Dermis microvascular lymphatic vessel endothelial cell (primary cell): ENCODE results near the gene ACSL6. TPM values are rescaled to one million over a fixed set of nuclear protein-coding genes. Genes with fewer than 3 reads are reported as not detected.

ENCODE experiments used
- DNase-seq, 2 donors: peaks; one replicate each; pipeline versions ENCODE4 v3.0.0 to v3.0.0-alpha.2; 2010; ENCODE audit warnings: low read depth in 2 of 2
- total RNA-seq: library from RNA; depleted of rRNA; stranded (reverse); fragments of >200 nt; gene quantifications from 2 replicates; pipeline ENCODE4 v1.2.1, GENCODE V29; 2014

ACSL6 gene
- total RNA-seq, 1 donor from 2014 or later, result 0.77 TPM

DNA sequence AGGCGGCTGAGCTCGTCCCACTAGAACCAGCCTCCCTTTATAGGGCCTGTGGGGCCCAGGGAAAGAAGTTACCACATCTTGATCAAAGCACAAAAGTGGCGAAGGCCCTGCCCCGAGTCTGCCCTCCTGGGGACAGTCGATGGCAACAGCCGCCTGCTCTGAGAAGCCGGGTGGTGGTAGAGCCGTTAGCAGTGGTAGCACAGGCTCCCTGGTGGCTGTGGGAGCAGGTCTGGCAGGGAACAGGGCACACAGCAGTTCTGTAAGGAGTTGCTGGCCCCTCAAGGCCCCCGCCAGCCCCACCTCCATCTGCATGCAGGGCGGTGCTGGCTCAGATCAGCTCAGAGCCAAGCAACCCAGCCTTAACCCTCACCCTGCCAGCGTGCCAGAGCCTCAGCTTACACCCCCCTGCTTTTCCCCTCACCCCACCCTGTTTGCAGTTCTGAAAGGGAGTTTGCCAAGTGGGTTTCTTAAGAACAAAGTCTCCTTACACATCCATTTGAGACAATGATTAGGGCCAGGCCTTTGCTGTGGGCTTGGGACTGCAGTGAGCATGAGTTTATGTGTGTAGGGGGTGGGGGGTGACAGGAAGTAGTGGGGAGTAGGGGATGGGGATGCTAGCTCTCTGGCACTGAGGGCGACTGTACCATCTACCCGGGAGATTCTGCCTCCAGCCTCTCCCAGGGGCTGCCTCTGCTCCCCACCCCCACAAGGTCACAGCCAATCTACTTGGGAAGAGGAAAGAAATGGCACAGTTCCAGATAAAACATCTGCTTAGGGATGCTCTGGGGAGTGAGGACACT, 11.8 kb downstream of the ACSL6 start:
- no peak for DNase-seq

GRCh38 chr5:131999041-131999440, 12.4 kb downstream of the ACSL6 start:
- DNase-seq, result no peak

GRCh38 chr5:131998431-131999040, 12.9 kb downstream of the ACSL6 start:
- DNase-seq, result no peak

DNA sequence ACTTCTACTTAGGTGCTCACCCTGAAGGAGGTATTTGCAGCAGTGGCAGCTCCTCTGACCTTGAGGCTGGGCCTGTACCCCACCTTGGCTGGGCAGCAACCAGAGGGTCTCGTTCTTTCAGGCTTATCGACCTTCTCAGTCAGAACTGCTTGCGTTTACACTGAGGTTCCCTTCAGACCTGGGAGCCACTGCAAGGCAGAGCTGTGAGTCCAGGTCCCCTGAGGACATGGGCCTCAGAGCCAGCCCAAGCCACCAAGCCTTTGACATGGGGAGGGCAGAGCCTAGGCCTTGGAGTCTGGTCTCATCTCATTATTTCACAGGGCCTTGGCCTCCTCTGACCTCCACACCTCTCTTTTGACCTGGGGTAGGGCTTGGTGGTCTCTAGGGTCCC, 13.7 kb downstream of the ACSL6 start:
- DNase-seq, result no peak

DNA sequence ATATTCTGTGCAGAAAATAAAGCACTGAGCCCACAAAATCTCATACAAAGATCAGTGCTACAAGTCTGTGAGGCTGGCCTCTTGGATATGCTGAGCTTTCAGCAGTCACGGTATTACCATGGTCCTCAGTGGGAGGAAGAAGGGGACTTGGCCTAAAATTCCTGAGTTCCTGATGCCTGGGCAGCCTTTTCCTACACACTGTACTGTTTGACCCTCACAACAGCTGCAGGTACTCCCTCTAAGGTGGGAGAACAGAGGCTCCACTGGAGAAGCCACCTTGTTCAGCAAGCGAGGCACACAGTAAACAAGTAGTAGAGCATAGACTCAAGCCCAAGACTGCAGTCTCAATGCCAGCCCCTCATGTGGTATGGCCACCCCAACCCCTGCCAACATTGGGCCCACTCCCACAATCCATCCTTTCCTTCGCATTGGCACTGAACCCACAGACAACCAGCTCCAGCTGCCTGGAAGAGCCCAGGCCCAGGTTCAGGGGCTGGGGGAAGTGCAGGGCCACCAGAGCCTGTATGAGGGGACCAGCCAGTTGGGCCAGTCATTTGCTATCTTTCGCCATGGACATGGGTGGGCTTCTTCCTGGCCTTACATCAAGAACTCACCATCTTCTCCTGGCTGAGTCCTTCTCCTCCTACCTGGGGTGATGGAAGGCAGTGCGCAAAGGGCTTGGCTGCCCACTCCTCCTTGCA, 14.3 kb downstream of the ACSL6 start:
- no peak for DNase-seq

DNA sequence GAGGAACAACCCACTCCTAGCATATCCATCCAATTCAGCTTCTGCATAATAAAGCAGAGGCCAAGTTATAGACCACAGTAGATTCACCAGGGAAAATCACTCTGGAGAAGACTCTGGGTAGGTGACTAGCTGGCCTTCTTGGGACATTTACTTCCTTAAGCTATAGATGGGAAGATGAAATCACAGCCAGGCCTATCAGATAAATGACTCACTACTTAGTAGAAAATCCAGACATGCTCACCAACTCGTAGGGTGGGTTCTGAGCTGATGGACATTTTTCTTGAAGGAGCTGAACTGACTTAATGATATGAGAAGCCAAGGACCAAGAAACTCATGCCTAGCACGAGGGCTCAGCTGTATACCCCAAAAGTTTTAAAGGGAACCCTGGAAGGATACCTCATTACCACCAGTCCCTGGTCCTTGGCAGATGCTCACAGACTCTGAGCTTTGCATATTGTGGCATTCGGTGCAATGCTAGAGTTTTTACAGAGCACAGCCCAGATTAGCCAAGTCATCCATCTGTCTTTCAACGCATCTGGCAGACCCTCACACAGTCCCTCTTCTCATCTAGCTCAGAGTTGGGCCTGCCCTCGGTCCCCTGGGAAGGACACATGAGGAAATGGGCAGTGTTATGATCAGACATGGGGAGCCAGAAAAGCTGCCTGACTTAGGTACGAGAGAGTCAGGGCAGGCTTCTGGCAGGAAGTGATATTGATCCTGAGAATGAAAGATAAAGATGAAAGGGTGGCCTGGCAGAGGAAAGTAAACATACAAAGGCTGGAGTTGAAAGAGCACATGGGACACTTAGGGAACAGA, 15.0 kb downstream of the ACSL6 start:
- peak; percentile 58 to 89 for DNase-seq

- no peak for DNase-seq
Observed at GRCh38 chr5:131994533-131995226, 16.8 kb downstream of the ACSL6 start.

DNA sequence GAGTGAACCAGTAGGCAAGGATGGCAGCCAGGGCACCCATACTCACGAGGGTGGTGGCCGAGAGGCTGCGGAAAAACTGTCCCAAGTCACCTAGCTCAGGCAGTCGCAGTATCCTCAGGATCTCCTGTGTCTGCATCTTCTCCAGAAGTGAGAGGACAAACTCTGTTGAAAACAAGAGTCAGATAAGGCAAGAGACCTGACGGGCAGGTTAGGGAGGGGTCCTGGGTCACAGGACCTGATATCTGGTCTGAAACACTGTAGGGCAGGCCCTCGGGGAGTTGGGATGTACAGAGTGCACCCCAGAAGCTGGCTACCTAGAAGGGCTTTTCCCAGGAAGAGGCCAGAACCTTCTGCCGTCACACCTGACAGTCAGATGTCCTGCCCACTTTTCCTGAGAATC, 17.4 kb downstream of the ACSL6 start:
- DNase-seq, result no peak

GRCh38 chr5:131993676-131994075, 17.8 kb downstream of the ACSL6 start:
- DNase-seq, result no peak

GRCh38 chr5:131992370-131992769, 19.1 kb downstream of the ACSL6 start:
- DNase-seq, result no peak

DNA sequence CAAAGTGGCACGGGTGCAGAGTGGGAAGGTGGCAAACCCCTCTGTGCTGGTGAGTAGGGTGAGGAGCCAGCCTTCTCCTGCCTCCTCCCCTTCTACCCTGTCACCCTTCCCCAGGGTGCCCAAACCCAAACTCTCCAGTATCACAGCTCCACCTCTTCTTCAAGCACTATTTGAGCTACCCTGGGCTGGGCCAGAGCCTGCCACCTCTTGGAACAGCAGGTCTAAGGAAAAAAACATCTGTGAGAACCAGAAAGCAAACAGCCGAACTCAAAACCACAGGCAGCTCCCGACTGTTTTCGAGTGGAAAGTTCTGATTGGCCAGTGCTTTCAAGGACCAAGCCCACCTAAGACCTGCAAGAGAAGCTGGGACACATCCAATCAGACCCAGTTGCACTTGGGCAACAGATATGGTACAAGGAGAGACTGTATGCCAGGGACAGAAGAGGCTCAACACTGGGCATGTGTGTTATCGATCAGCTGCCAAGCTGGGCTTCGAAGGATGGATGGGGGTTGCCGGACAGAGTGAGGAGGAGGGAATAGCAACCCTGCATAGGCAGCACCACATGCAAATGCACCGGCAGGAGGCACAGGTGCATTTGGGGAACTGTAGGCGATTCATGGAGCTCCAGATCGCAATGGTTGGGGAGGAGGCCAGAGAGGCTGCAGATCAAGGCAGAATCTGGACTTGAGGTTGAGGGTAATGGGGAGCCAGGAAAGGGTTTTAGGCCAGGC, 19.7 kb downstream of the ACSL6 start:
- DNase-seq, result no peak

DNA sequence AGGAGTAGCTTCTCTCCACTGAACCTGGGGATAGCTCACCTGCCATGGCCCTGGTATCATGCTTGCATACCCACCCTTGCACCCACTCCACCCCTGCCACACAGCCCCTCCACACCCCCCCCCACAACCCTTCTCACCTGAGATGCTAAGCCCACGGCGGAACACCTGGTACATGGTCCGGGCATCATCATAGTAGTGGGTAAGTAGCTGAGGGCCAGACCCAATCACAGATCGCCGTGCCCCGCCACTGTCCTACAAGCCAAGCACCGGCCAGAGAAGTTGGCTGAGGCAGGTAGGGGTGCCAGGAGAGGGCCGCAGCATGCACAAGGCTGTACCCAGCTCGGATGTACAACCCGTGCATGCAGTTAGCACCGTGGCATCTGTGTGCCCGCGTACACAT, 20.7 kb downstream of the ACSL6 start:
- DNase-seq, result no peak

DNA sequence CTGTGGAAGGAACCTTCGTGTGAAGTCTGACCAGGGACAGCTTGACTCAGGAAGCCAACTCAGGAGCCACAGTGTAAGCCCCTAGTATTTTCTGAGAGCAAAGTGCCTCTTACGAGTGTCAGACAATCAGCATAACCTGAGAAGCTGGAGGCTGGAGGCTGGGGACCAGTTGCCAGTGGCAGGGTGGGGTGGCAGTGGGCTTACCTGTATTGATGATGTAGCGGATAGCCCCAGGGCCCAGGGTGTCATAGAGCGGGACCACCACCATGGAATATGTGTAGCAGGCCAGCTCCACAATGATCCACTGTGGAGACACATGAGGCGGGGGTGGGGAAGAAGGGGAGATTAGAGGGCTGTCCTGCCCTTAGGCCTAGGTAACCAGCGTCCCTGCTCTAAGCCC, 22.9 kb downstream of the ACSL6 start:
- no peak for DNase-seq

GRCh38 chr5:131987251-131987650, 24.2 kb downstream of the ACSL6 start:
- no peak for DNase-seq

GRCh38 chr5:131986161-131986912, 25.1 kb downstream of the ACSL6 start:
- DNase-seq, result no peak

DNA sequence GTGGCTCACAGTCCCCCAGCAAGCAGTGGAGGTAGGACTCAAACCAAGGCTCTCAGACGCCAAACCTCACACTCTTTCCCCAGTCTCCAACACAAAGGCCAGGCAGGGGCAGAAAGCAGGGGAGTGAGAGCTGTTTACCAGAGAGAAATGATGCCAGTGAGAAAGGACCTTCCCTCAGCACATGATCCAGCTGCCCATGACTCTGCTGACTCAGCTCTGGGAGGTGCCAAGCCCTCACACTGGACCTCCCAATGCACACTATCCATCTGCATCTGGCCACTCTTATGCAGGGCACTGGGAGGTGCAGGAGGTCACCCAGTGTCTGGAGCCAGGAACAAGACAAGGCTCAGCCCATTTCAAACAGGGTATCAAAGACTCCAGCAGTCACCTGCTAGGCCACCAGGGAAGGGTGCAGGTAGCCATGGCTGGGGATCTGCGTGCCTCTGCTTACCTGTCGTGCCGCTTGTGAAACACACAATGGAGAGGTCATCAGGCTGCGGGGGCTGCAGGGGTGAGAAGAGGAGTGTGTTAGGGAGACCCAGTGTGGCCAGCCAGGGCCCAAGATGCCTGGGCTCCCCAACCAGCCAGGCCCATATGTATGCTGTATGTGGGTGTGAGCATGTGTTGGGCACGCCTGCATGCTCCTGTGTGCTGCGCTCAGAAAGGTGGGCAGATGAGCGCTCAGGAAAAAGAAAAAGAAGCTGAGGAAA, 26.3 kb downstream of the ACSL6 start:
- DNase-seq, result no peak

DNA sequence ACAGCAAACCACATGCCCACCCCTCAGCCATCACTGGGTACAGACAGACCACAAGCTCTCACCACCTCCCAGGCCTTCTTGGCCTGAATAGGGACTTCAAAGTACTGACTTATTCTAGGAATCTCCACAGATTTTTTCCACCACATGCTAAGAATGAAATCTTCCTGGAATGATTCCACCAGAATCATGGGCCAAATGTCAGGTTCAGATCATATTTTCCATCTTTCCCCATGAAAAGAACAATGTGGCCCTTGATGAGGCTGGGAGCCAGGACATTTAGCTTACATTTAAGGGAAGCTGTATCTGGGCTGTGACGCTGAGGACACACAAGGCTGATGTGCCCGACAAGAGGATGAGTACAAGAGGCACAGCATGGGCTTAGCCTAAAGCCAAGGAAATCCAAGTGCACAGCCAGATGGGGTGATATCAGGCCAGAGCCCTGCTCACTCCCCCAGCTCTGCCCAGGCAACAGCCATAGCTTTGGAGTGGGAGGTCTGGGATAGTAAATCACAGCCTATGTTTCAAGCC, 28.1 kb downstream of the ACSL6 start:
- no peak for DNase-seq

GRCh38 chr5:131981516-131981915, 29.9 kb downstream of the ACSL6 start:
- DNase-seq, result no peak

- no peak for DNase-seq
Observed at GRCh38 chr5:131980696-131981095, 30.8 kb downstream of the ACSL6 start.
